Panc1 (cell line): ENCODE data around the gene POLD2. TPM values are rescaled to one million over a fixed set of nuclear protein-coding genes. Genes with fewer than 3 reads are reported as not detected.

Source experiments
- ATAC-seq: fragments of 200-7000 bp; cut with Tn5 transposase; 2 replicates; pipeline ENCODE4 v1.9.1; 2020; ENCODE audit warnings: mild to moderate bottlenecking, moderate library complexity
- BruUV-seq: library from RNA; stranded (reverse); fragments of 400-500 nt; replicated peaks from 2 replicates; lab custom pipeline; 2021; lab: Mats Ljungman, UMichigan
- CTCF ChIA-PET: fragments of 300-600 bp; sonication (Branson Sonifier 250); formaldehyde crosslinking; loops from one replicate; lab custom pipeline; 2022; ENCODE audit warnings: antibody characterized with exemption; lab: Charles Lee
- POLR2A ChIA-PET: fragments of 300-600 bp; sonication (Branson Sonifier 250); formaldehyde crosslinking; loops from one replicate; lab custom pipeline; 2022; ENCODE audit warnings: antibody characterized with exemption; lab: Charles Lee
- DNase-seq: peaks from one replicate; pipeline ENCODE4 v3.0.0-alpha.2; 2010; ENCODE audit warnings: low read depth, low spot score
- H3K27ac ChIP-seq: 2 replicates; pipeline ENCODE4 v1.5.1; 2011; ENCODE audit warnings: mild to moderate bottlenecking, low read length, inconsistent platforms
- H3K27me3 ChIP-seq: fragments of 200-500 bp; sonication (Bioruptor generic); 2 replicates; pipeline ENCODE4 v1.6.0; 2014; ENCODE audit warnings: low read length, inconsistent platforms; ENCODE audit not compliant: control insufficient read depth, insufficient read depth
- H3K36me3 ChIP-seq: fragments of 200-500 bp; sonication (Bioruptor generic); 2 replicates; pipeline ENCODE4 v1.5.1; 2014; ENCODE audit warnings: inconsistent platforms, mild to moderate bottlenecking, low read length, moderate library complexity; ENCODE audit not compliant: control insufficient read depth, insufficient read depth
- H3K4me1 ChIP-seq: 2 replicates; pipeline ENCODE4 v1.5.1; 2011; ENCODE audit warnings: inconsistent platforms, mild to moderate bottlenecking, low read length, moderate library complexity; ENCODE audit not compliant: control insufficient read depth, insufficient read depth
- H3K4me3 ChIP-seq, 2 experiments: 2 replicates each; pipeline ENCODE4 v1.5.1; 2011 to 2012; ENCODE audit warnings: low read depth in 2 of 2, low read length in 2 of 2, mild to moderate bottlenecking in 2 of 2, inconsistent platforms in 1 of 2, moderate library complexity in 1 of 2
- H3K9me3 ChIP-seq: fragments of 200-500 bp; sonication (Bioruptor generic); 2 replicates; pipeline ENCODE4 v1.5.1; 2014; ENCODE audit warnings: low read depth, mild to moderate bottlenecking, inconsistent platforms, low read length, moderate library complexity; ENCODE audit not compliant: control insufficient read depth, insufficient read depth
- POLR2AphosphoS5 ChIP-seq: IDR thresholded peaks from 2 replicates; pipeline ENCODE4 v1.6.1; 2012; ENCODE audit warnings: mild to moderate bottlenecking, low read depth, low read length, moderate library complexity
- REST ChIP-seq, 2 experiments: IDR thresholded peaks; 2 replicates each; pipeline ENCODE4 v1.6.1; 2011 to 2012; ENCODE audit warnings: low read depth in 2 of 2, control low read depth in 1 of 2, low read length in 1 of 2, mild to moderate bottlenecking in 1 of 2, moderate library complexity in 1 of 2; ENCODE audit not compliant: insufficient read depth in 1 of 2
- SIN3A ChIP-seq: IDR thresholded peaks from 2 replicates; pipeline ENCODE4 v1.6.1; 2012; ENCODE audit warnings: low read depth, mild to moderate bottlenecking, low read length, moderate library complexity, borderline replicate concordance; ENCODE audit not compliant: insufficient read depth
- TCF7L2 ChIP-seq: IDR thresholded peaks from 2 replicates; pipeline ENCODE4 v1.6.1; 2011; ENCODE audit warnings: mild to moderate bottlenecking, low read depth, low read length, inconsistent platforms
- in situ Hi-C: cut with HindIII; loops from 2 replicates; pipeline ENCODE4 v1.10.0; 2016; ENCODE audit warnings: low sequenced_read_pairs, low pct_unique_long_range_greater_than_20kb
- intact Hi-C: fragments of 100-400 bp; cut with micrococcal nuclease; formaldehyde crosslinking; loops from one replicate; pipeline ENCODE4 v1.10.0; 2022; ENCODE audit not compliant: unreplicated experiment
- total RNA-seq: library from RNA; stranded (reverse); gene quantifications from one replicate; pipeline ENCODE4 v1.2.1, GENCODE V29; 2021; ENCODE audit not compliant: unreplicated experiment
- TF ChIP-seq, protein P1 (sequence below): fragments of 450-650 bp; IDR thresholded peaks from 2 replicates; pipeline ENCODE4 v1.5.1; 2017; ENCODE audit warnings: mild to moderate bottlenecking

POLD2 gene
- total RNA-seq, 1 experiment from 2014 or later, result 195 TPM

- Histone ChIP-seq H3K27me3 (no peaks in the 10 kb centered on the region), H3K4me1 (no peaks in the 10 kb centered on the region), H3K4me3 (no peak overlapping the region), H3K36me3 (no peaks in the 10 kb centered on the region), H3K9me3 (no peaks in the 10 kb centered on the region), H3K27ac (no peak overlapping the region)
- no peak for TF ChIP-seq POLR2AphosphoS5
- TF ChIP-seq REST (IDR thresholded peaks at IDR 0.05; ENCODE audit: insufficient read depth in 1 of 2, low read depth in 2 of 2, low read length in 1 of 2), result no peak
- TF ChIP-seq TCF7L2, result no peak
- no peak for TF ChIP-seq SIN3A
- TF ChIP-seq, protein P1, sequence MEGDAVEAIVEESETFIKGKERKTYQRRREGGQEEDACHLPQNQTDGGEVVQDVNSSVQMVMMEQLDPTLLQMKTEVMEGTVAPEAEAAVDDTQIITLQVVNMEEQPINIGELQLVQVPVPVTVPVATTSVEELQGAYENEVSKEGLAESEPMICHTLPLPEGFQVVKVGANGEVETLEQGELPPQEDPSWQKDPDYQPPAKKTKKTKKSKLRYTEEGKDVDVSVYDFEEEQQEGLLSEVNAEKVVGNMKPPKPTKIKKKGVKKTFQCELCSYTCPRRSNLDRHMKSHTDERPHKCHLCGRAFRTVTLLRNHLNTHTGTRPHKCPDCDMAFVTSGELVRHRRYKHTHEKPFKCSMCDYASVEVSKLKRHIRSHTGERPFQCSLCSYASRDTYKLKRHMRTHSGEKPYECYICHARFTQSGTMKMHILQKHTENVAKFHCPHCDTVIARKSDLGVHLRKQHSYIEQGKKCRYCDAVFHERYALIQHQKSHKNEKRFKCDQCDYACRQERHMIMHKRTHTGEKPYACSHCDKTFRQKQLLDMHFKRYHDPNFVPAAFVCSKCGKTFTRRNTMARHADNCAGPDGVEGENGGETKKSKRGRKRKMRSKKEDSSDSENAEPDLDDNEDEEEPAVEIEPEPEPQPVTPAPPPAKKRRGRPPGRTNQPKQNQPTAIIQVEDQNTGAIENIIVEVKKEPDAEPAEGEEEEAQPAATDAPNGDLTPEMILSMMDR, result no peak
- ChIA-PET POLR2A (no interaction called here), CTCF (no interaction called here)
- in situ Hi-C loops, result no loop called here
- intact Hi-C loops, result no loop called here
- ATAC-seq, result no peak
- DNase-seq, result no peak
- BruUV-seq, result no TSS peak
Measured at GRCh38 chr7:44107116-44107960, 16.0 kb downstream of the POLD2 start.

- no peak for TF ChIP-seq POLR2AphosphoS5
- TF ChIP-seq REST (IDR thresholded peaks at IDR 0.05; ENCODE audit: insufficient read depth in 1 of 2, low read depth in 2 of 2, low read length in 1 of 2), result no peak
- no peak for TF ChIP-seq TCF7L2
- TF ChIP-seq SIN3A, result no peak
- ChIA-PET POLR2A (no interaction called here), CTCF (no interaction called here)
- Histone ChIP-seq H3K4me1 (no peaks in the 10 kb centered on the region), H3K4me3 (no peak overlapping the region; a peak in 1 of 4 replicates), H3K36me3 (no peaks in the 10 kb centered on the region), H3K27me3 (no peaks in the 10 kb centered on the region), H3K27ac (no peak overlapping the region), H3K9me3 (no peaks in the 10 kb centered on the region)
- in situ Hi-C loops (no loop called here), intact Hi-C loops (no loop called here)
- no TSS peak for BruUV-seq
- no peak for ATAC-seq
- DNase-seq, result no peak
Measured at GRCh38 chr7:44106311-44107065, 16.9 kb downstream of the POLD2 start.
